ENCODE measurements around the gene RPTOR.
A peak's percentile ranks its signal among the peaks of the same experiment; 100 is the strongest.
"Not testable (repeated sequence)": the region's sequence is repeated elsewhere in the genome, so short reads cannot be mapped to it uniquely, and the experiment has no call there.

Gene RPTOR

DNA sequence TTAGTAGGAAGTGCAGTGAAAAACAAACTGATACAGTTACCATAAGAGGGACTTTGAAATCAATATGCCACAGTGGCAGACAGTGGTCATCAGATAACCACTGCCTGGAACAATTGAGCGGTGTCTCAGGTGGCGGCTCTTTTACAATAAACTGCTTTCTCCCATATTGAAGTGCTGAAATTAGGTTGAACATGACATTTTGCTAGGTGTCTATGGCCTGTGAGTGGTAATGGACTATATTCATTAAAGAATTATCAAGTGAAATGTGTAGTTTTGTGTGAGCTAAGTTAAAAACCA is 214.7 kb downstream of the RPTOR start:
- no peak for DNase-seq (ENCODE audit: low read depth)
- peaks cover 7% of the 10 kb centered on the region for H3K36me3 ChIP-seq (ENCODE audit: control insufficient read depth, insufficient read depth, low read length, severe bottlenecking)
- H3K4me1 ChIP-seq (ENCODE audit: control insufficient read depth, insufficient read depth, low read length) = peaks cover 19% of the 10 kb centered on the region
- no peak overlapping the region for H3K9ac ChIP-seq (ENCODE audit: low read length)
- no peaks in the 10 kb centered on the region for H3K27me3 ChIP-seq (replicated peaks; ENCODE audit: control insufficient read depth, insufficient read depth, low read length)
- no peak overlapping the region for H3K4me3 ChIP-seq (ENCODE audit: low read length)
- H3K9me3 ChIP-seq (ENCODE audit: control insufficient read depth, low read length) = no peaks in the 10 kb centered on the region

DNA sequence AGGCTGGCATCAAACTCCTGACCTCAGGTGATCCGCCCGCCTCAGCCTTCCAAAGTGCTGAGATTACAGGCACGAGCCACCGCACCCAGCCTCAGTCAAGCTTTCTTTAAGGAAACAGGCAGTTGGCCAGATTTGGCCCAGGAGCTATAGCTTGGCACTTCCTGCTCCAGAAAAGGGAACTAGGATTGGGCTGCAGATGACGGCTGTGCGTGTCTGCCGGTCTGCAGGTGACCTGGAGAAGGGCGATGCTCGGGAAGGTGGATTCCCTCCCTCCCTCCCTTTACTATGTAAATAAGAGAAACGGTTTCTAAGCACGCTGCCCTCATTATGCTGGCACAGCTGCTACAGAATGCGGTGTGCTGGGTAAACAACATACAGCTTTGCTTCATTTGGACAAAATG is 215.9 kb downstream of the RPTOR start:
- Histone ChIP-seq H3K27me3 (replicated peaks; ENCODE audit: control insufficient read depth, insufficient read depth, low read length) (no peaks in the 10 kb centered on the region), H3K4me1 (ENCODE audit: control insufficient read depth, insufficient read depth, low read length) (peaks cover 19% of the 10 kb centered on the region), H3K9ac (ENCODE audit: low read length) (no peak overlapping the region), H3K36me3 (ENCODE audit: control insufficient read depth, insufficient read depth, low read length, severe bottlenecking) (peaks cover 12% of the 10 kb centered on the region), H3K4me3 (ENCODE audit: low read length) (no peak overlapping the region), H3K9me3 (ENCODE audit: control insufficient read depth, low read length) (no peaks in the 10 kb centered on the region)
- no peak for DNase-seq (ENCODE audit: low read depth)

DNA sequence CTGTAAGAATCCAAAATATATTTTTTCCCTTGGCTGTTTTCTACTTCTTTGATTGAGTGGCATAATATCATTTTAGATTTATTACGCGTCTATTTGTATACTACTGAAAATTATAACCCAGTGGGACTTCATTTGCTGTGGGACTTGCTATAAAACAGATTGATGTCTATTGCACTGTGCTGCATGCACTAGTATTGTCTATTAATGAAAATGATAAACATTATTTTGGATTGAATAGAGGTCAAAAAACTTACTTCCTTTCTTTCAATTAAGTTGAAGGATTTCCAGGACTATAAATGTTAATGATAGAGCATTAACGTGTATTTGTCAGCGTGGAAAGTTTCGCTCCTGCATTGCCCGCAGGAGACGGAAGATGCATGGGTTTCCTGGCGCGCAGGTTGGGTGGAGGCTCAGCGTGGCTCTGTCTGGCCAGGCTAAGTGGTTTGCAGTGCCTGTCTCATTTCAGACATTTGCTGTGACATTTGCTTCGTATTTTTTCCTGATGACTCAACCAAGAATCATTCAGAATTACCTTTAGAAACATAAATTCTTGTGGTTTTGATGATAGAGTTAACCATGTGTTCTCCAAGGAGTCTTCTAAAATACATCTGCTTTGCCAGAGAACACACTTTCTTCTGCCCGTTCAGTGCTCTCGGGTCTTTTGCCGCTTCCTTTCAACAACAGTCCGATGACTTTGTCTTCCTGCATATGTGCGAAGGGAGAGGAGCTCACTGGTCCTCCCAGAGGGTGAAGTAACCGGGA is 216.7 kb downstream of the RPTOR start:
- Histone ChIP-seq H3K4me3 (ENCODE audit: low read length) (no peak overlapping the region), H3K9me3 (ENCODE audit: control insufficient read depth, low read length) (no peaks in the 10 kb centered on the region), H3K36me3 (ENCODE audit: control insufficient read depth, insufficient read depth, low read length, severe bottlenecking) (peaks cover 9% of the 10 kb centered on the region), H3K9ac (ENCODE audit: low read length) (no peak overlapping the region), H3K4me1 (ENCODE audit: control insufficient read depth, insufficient read depth, low read length) (peaks cover 19% of the 10 kb centered on the region), H3K27me3 (replicated peaks; ENCODE audit: control insufficient read depth, insufficient read depth, low read length) (no peaks in the 10 kb centered on the region)
- peak; percentile 69 for DNase-seq (ENCODE audit: low read depth)

DNA sequence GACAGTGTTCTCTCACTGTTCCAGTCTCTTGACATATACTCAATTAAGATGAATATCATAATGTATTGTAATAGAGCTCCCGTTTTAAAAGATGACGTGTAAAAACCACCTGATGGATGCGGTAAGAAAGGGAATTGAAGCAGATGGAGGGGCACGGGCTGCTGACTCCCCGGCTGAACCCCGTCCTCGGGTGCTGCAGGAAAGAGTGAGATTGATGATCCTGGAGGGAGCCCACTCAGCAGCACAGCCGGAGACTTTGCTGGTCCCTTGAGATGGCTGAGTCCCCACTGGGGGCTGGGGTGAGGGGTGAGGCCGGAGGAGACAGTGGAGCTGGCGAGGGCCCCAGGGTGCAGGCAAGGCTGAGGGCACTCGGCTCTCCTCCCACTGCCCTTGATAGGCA is 217.4 kb downstream of the RPTOR start:
- H3K36me3 ChIP-seq (ENCODE audit: control insufficient read depth, insufficient read depth, low read length, severe bottlenecking) = peaks cover 9% of the 10 kb centered on the region
- H3K4me3 ChIP-seq (ENCODE audit: low read length) = no peak overlapping the region
- peaks cover 19% of the 10 kb centered on the region for H3K4me1 ChIP-seq (ENCODE audit: control insufficient read depth, insufficient read depth, low read length)
- H3K27me3 ChIP-seq (replicated peaks; ENCODE audit: control insufficient read depth, insufficient read depth, low read length) = no peaks in the 10 kb centered on the region
- H3K9me3 ChIP-seq (ENCODE audit: control insufficient read depth, low read length) = no peaks in the 10 kb centered on the region
- no peak for DNase-seq (ENCODE audit: low read depth)
- no peak overlapping the region for H3K9ac ChIP-seq (ENCODE audit: low read length)

DNA sequence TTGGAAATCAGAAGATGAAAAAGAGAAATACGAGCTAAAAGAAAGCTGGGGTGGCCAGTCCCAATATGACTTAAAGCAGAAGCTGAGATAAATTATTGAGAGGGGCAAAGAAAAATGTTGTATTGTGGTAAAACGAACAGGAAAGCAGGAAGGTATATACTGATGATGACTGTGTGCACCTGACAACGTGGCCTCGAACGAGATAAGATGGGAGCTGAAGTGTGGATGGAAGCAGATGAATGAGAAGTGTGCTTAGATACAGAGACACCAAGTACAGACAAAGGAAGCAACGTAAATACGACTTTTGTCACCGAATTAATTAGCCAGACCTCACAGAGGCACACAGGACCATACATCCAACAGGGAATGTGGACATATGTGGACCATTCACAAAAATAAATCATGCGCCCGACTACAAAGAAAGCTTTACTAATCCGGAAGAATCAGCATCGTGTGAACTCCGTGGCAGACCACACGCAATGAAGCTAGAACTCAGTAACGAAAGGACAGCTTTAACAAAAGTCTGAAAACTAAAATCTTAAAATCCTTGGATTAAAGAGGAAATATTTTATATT is 218.7 kb downstream of the RPTOR start:
- Histone ChIP-seq H3K4me3 (ENCODE audit: low read length) (no peak overlapping the region), H3K4me1 (ENCODE audit: control insufficient read depth, insufficient read depth, low read length) (peaks cover 19% of the 10 kb centered on the region), H3K36me3 (ENCODE audit: control insufficient read depth, insufficient read depth, low read length, severe bottlenecking) (peaks cover 7% of the 10 kb centered on the region), H3K27me3 (replicated peaks; ENCODE audit: control insufficient read depth, insufficient read depth, low read length) (no peaks in the 10 kb centered on the region), H3K9me3 (ENCODE audit: control insufficient read depth, low read length) (no peaks in the 10 kb centered on the region), H3K9ac (ENCODE audit: low read length) (no peak overlapping the region)
- DNase-seq (ENCODE audit: low read depth) = no peak

GRCh38 chr17:80764627-80765145 is 220.0 kb downstream of the RPTOR start:
- H3K9ac ChIP-seq (ENCODE audit: low read length); H3K9me3 ChIP-seq (ENCODE audit: control insufficient read depth, low read length); H3K36me3 ChIP-seq (ENCODE audit: control insufficient read depth, insufficient read depth, low read length, severe bottlenecking); H3K27me3 ChIP-seq (replicated peaks; ENCODE audit: control insufficient read depth, insufficient read depth, low read length); DNase-seq (ENCODE audit: low read depth); H3K4me1 ChIP-seq (ENCODE audit: control insufficient read depth, insufficient read depth, low read length); H3K4me3 ChIP-seq (ENCODE audit: low read length): not testable (repeated sequence)

- peaks cover 7% of the 10 kb centered on the region for H3K36me3 ChIP-seq (ENCODE audit: control insufficient read depth, insufficient read depth, low read length, severe bottlenecking)
- H3K4me3 ChIP-seq (ENCODE audit: low read length) = no peak overlapping the region
- H3K27me3 ChIP-seq (replicated peaks; ENCODE audit: control insufficient read depth, insufficient read depth, low read length) = no peaks in the 10 kb centered on the region
- no peak for DNase-seq (ENCODE audit: low read depth)
- H3K9ac ChIP-seq (ENCODE audit: low read length) = no peak overlapping the region
- peaks cover 10% of the 10 kb centered on the region for H3K4me1 ChIP-seq (ENCODE audit: control insufficient read depth, insufficient read depth, low read length)
- no peaks in the 10 kb centered on the region for H3K9me3 ChIP-seq (ENCODE audit: control insufficient read depth, low read length)
These were observed 220.8 kb downstream of the RPTOR start for GRCh38 chr17:80765241-80765961.

- H3K9me3 ChIP-seq (ENCODE audit: control insufficient read depth, low read length) = no peaks in the 10 kb centered on the region
- peaks cover 16% of the 10 kb centered on the region for H3K36me3 ChIP-seq (ENCODE audit: control insufficient read depth, insufficient read depth, low read length, severe bottlenecking)
- H3K4me1 ChIP-seq (ENCODE audit: control insufficient read depth, insufficient read depth, low read length) = peaks cover 5% of the 10 kb centered on the region
- H3K9ac ChIP-seq (ENCODE audit: low read length) = no peak overlapping the region
- DNase-seq (ENCODE audit: low read depth) = no peak
- no peak overlapping the region for H3K4me3 ChIP-seq (ENCODE audit: low read length)
- no peaks in the 10 kb centered on the region for H3K27me3 ChIP-seq (replicated peaks; ENCODE audit: control insufficient read depth, insufficient read depth, low read length)
These were observed 221.7 kb downstream of the RPTOR start for GRCh38 chr17:80766290-80766855.

- peaks cover 22% of the 10 kb centered on the region for H3K36me3 ChIP-seq (ENCODE audit: control insufficient read depth, insufficient read depth, low read length, severe bottlenecking)
- H3K9me3 ChIP-seq (ENCODE audit: control insufficient read depth, low read length) = no peaks in the 10 kb centered on the region
- H3K9ac ChIP-seq (ENCODE audit: low read length) = no peak overlapping the region
- peaks cover 7% of the 10 kb centered on the region for H3K4me1 ChIP-seq (ENCODE audit: control insufficient read depth, insufficient read depth, low read length)
- no peaks in the 10 kb centered on the region for H3K27me3 ChIP-seq (replicated peaks; ENCODE audit: control insufficient read depth, insufficient read depth, low read length)
- H3K4me3 ChIP-seq (ENCODE audit: low read length) = no peak overlapping the region
- no peak for DNase-seq (ENCODE audit: low read depth)
These were observed 223.8 kb downstream of the RPTOR start for GRCh38 chr17:80768389-80768788.

DNA sequence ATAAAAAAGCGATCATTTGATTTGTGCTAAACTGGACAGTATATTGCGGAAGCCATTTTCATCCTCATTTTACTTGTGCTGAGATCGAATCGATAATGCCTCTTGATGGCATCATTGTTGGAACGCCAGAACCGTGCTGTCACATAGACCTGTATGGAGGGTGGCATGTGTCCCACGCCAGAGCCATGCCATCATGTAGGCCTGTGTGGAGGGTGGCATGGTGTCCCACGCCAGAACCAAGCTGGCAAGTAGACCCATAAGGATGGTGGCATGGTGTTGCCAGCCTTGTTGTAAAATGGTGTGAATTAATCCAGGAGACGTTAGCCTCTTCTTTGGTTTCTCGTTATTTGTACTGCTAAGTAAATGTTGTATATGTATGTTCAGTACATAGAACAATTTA is 224.3 kb downstream of the RPTOR start:
- Histone ChIP-seq H3K9ac (ENCODE audit: low read length) (no peak overlapping the region), H3K36me3 (ENCODE audit: control insufficient read depth, insufficient read depth, low read length, severe bottlenecking) (peaks cover 22% of the 10 kb centered on the region), H3K4me3 (ENCODE audit: low read length) (no peak overlapping the region), H3K9me3 (ENCODE audit: control insufficient read depth, low read length) (no peaks in the 10 kb centered on the region), H3K27me3 (replicated peaks; ENCODE audit: control insufficient read depth, insufficient read depth, low read length) (no peaks in the 10 kb centered on the region), H3K4me1 (ENCODE audit: control insufficient read depth, insufficient read depth, low read length) (peaks cover 13% of the 10 kb centered on the region)
- no peak for DNase-seq (ENCODE audit: low read depth)

GRCh38 chr17:80769516-80769915 is 224.9 kb downstream of the RPTOR start:
- DNase-seq (ENCODE audit: low read depth) = no peak
- no peak overlapping the region for H3K4me3 ChIP-seq (ENCODE audit: low read length)

More at GRCh38 chr17:80769516-80769915, 224.9 kb downstream of the RPTOR start:
- Histone ChIP-seq H3K9me3 (ENCODE audit: control insufficient read depth, low read length) (no peaks in the 10 kb centered on the region), H3K36me3 (ENCODE audit: control insufficient read depth, insufficient read depth, low read length, severe bottlenecking) (peaks cover 23% of the 10 kb centered on the region), H3K27me3 (replicated peaks; ENCODE audit: control insufficient read depth, insufficient read depth, low read length) (no peaks in the 10 kb centered on the region), H3K4me1 (ENCODE audit: control insufficient read depth, insufficient read depth, low read length) (peaks cover 17% of the 10 kb centered on the region), H3K9ac (ENCODE audit: low read length) (no peak overlapping the region)

All from adipocyte (in vitro differentiated cells).